Esophagus muscularis mucosa (tissue), 4 donors: ENCODE measurements around the gene IFIT3. TPM values are rescaled to one million over a fixed set of nuclear protein-coding genes. Genes with fewer than 3 reads are reported as not detected.
"Not testable (repeated sequence)": the region's sequence is repeated elsewhere in the genome, so short reads cannot be mapped to it uniquely, and the experiment has no call there.

Experiments used
- DNase-seq: peaks from one replicate; pipeline ENCODE4 v3.0.0-alpha.2; 2017; ENCODE audit errors: extremely low spot score
- H3K27ac ChIP-seq, 4 donors: fragments of 200-600 bp; sonication (generic); replicated peaks in 1 of 4; 1 replicate in 3 of 4; 2 replicates in 1 of 4; pipeline ENCODE4 v1.5.1; 2016 to 2019; ENCODE audit warnings: mild to moderate bottlenecking in 1 of 4
- H3K27me3 ChIP-seq, 4 donors: fragments of 200-600 bp; sonication (generic); one replicate each; pipeline versions ENCODE4 v1.5.1 to v1.6.0; 2016 to 2019
- H3K36me3 ChIP-seq, 4 donors: fragments of 200-600 bp; sonication (generic); one replicate each; pipeline ENCODE4 v1.5.1; 2016 to 2019
- H3K4me1 ChIP-seq, 4 donors: fragments of 200-600 bp; sonication (generic); one replicate each; pipeline ENCODE4 v1.5.1; 2016 to 2019
- H3K4me3 ChIP-seq, 4 donors: fragments of 200-600 bp; sonication (generic); 1 replicate in 2 of 4; 2 replicates in 2 of 4; pipeline ENCODE4 v1.5.1; 2016 to 2019; ENCODE audit warnings: mild to moderate bottlenecking in 4 of 4, moderate library complexity in 1 of 4
- H3K9me3 ChIP-seq, 4 donors: fragments of 200-600 bp; sonication (generic); 1 replicate in 3 of 4; 2 replicates in 1 of 4; pipeline ENCODE4 v1.5.1; 2016 to 2019
- EP300 ChIP-seq: sonication (generic); formaldehyde crosslinking; IDR thresholded peaks from one replicate; pipeline ENCODE4 v1.6.1; 2017; ENCODE audit warnings: antibody characterized with exemption
- POLR2A ChIP-seq: fragments of 450-650 bp; IDR thresholded peaks from one replicate; pipeline ENCODE4 v1.6.1; 2017; ENCODE audit warnings: antibody characterized with exemption, moderate library complexity, mild to moderate bottlenecking, low read depth
- POLR2AphosphoS5 ChIP-seq, 2 donors: sonication (generic); formaldehyde crosslinking; IDR thresholded peaks; one replicate each; pipeline ENCODE4 v1.6.1; 2017; ENCODE audit warnings: antibody characterized with exemption in 2 of 2
- WGBS: methylation state at CpG from one replicate; pipeline ENCODE4 v1.1.5; 2018; 5-methylcytosine and 5-hydroxymethylcytosine counted together
- intact Hi-C: fragments of 100-400 bp; cut with DNase I; formaldehyde crosslinking; loops from one replicate; pipeline ENCODE4 v1.15.1; 2023
- total RNA-seq, 4 donors: library from RNA; depleted of rRNA; stranded (reverse); fragments of >200 nt; gene quantifications; one replicate each; pipeline versions ENCODE4 v1.1.0 to v1.2.1, GENCODE V29; 2016
- TF ChIP-seq, protein P1 (sequence below), 3 experiments: fragments of 200-600 bp in 2 of 3; fragments of 450-650 bp in 1 of 3; sonication (generic) in 2 of 3; IDR thresholded peaks; one replicate each; pipeline ENCODE4 v1.5.1; 2017 to 2019; ENCODE audit warnings: antibody characterized with exemption in 3 of 3, mild to moderate bottlenecking in 2 of 3, moderate library complexity in 1 of 3

IFIT3 gene
- total RNA-seq, 4 donors from 2014 or later, result 7.8 to 9.8 (median 8.8) TPM

DNA sequence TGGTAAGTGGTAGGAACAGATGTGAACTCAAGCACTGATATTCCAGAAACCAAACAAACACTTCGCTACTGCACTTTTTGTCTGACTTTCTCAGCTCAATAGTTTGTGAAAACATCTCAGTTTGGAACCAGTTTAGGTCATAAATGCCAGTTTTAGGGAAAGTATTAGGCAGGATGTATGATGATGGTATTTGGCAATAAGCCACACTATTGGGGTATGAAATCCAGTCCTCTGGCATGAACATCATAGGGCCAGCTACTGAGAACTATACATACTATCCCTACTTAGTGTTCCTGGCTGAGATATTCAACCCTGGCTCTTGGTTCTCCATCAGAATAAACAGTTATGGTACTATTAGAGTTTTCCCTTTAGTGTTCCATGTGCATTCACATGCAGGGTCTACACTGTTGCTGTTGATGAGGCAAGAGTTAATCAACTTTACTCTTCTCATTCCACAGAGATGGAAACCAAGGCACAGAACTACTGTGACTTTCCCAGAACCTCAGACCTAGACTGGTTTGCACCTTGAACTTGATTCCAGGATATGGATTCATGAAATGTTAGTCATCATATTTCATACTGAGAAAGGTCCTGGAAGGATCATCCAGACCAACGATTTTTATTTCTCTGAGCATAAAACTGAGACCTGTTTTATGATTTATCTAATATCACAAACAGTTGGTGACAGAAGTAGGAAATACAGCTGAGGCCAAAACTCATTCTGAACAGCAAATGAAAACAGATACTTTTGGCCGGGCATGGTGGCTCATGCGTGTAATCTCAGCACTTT lies 46.0 kb upstream of the IFIT3 start:
- TF ChIP-seq POLR2AphosphoS5 (IDR thresholded peaks at IDR 0.05) (no peak), EP300 (no peak), POLR2A (no peak)
- TF ChIP-seq, protein P1, sequence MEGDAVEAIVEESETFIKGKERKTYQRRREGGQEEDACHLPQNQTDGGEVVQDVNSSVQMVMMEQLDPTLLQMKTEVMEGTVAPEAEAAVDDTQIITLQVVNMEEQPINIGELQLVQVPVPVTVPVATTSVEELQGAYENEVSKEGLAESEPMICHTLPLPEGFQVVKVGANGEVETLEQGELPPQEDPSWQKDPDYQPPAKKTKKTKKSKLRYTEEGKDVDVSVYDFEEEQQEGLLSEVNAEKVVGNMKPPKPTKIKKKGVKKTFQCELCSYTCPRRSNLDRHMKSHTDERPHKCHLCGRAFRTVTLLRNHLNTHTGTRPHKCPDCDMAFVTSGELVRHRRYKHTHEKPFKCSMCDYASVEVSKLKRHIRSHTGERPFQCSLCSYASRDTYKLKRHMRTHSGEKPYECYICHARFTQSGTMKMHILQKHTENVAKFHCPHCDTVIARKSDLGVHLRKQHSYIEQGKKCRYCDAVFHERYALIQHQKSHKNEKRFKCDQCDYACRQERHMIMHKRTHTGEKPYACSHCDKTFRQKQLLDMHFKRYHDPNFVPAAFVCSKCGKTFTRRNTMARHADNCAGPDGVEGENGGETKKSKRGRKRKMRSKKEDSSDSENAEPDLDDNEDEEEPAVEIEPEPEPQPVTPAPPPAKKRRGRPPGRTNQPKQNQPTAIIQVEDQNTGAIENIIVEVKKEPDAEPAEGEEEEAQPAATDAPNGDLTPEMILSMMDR (IDR thresholded peaks at IDR 0.05), result no peak
- Histone ChIP-seq H3K9me3 (no peaks in the 10 kb centered on the region), H3K4me1 (peaks cover 48 to 55% (median 53%) of the 10 kb centered on the region in 4 donors), H3K27me3 (no peaks in the 10 kb centered on the region), H3K27ac (no peak overlapping the region), H3K36me3 (no peaks in the 10 kb centered on the region), H3K4me3 (no peak overlapping the region)
- no peak for DNase-seq
- 83% methylated on average over 4 of the region's 4 CpGs for WGBS
- intact Hi-C loops, result no loop called here

DNA sequence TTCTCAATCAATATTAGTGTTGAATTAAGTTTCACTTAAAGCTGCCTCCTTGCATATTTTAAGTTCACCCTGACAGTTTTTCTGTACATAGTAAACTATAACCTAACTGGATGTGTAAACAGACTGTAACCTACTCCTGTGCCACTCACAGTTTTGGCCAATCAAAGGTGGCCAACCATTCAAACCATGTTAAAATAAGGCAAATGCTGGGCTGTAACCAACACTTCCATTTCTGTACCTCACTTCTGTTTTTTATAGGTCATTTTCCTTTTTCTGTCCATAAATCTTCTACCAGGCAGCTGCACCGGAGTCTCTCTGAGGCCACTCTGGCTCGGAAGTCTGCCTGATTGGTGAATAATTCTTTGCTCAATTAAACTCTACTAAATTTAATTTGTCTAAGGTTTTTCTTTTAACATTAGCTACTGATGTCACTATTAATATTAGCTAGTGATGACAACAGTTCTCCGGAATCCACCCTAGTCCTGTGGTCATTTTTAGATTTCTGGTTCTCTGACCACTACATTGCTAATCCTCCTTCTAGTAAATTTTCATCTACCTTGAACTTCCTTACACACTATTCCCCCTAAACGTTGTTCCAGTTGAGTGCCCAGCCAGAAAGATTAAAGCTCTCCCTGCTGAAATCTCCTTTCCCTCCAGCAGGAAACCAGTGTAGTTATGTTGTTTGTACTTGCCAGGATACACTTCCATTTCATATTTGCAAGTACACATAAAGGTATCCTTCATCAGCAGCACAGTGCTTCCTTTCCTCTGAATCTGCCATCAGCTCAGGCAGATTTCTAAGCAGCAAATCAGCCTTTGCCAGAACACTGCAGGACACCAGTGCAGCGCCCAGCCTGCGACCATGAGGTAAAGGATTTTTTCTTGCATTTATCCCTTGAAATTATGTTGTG lies 44.5 kb upstream of the IFIT3 start:
- Histone ChIP-seq H3K4me1 (peaks cover 38 to 44% (median 40%) of the 10 kb centered on the region in 4 donors), H3K9me3 (no peaks in the 10 kb centered on the region), H3K36me3 (no peaks in the 10 kb centered on the region), H3K4me3 (peak overlapping the region; percentile 27 to 42 (median 34)), H3K27me3 (no peaks in the 10 kb centered on the region), H3K27ac (peak overlapping the region; percentile 79 to 86 (median 81))
- TF ChIP-seq POLR2AphosphoS5 (IDR thresholded peaks at IDR 0.05) (no peak), POLR2A (no peak), EP300 (no peak)
- TF ChIP-seq, protein P1 (IDR thresholded peaks at IDR 0.05), result no peak
- DNase-seq, result no peak
- intact Hi-C loops, result no loop called here
- WGBS, result 15% methylated on average over 6 of the region's 6 CpGs

DNA sequence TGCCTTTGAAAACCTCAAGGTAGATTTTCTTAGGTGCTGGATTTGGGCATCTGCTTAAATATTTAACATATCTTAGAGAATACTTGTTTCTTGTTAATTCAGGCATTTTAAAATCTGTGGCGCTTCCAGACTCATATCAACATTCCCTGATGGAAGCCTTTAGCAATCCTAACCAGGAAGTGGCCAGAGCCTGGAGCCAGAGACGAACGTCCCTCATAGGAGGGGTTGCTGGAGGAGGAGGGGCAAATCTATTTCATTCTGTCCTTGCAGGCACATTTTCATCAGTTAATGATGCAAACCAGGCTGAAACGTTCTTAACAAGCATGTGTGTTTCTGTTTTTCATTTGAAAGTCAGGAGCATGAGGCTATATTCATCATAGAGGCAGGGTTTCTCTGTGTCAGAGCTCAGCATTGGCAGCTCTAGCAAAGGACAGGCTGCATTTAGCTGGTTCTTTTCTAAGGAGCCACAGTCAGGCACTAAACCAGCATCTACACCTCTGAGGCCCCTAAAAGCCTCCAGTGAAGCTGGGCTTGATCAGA lies 43.8 kb upstream of the IFIT3 start:
- H3K27ac ChIP-seq, result peak overlapping the region; percentile 79 to 86 (median 81)
- peak overlapping the region; percentile 27 to 42 (median 34) for H3K4me3 ChIP-seq
- intact Hi-C loops, result no loop called here
- H3K9me3 ChIP-seq, result no peaks in the 10 kb centered on the region
- WGBS, result 15% methylated on average over 4 of the region's 4 CpGs
- DNase-seq, result no peak
- H3K36me3 ChIP-seq, result no peaks in the 10 kb centered on the region
- H3K4me1 ChIP-seq, result peaks cover 31 to 36% (median 33%) of the 10 kb centered on the region in 4 donors
- TF ChIP-seq, protein P1 (IDR thresholded peaks at IDR 0.05), result no peak
- peak; percentile 67 to 76 for TF ChIP-seq POLR2AphosphoS5 (IDR thresholded peaks at IDR 0.05)
- no peaks in the 10 kb centered on the region for H3K27me3 ChIP-seq

DNA sequence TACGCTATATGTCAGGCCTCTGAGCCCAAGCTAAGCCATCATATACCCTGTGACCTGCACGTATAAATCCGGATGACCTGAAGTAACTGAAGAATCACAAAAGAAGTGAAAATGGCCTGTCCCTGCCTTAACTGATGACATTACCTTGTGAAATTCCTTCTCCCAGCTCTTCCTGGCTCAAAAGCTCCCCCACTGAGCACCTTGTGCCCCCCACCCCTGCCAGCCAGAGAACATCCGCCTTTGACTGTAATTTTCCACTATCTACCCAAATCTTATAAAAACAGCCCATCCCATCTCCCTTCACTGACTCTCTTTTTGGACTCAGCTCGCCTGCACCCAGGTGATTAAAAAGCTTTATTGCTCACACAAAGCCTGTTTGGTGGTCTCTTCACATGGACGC lies 43.1 kb upstream of the IFIT3 start:
- H3K27me3 ChIP-seq, H3K9me3 ChIP-seq, DNase-seq, H3K4me3 ChIP-seq, intact Hi-C loops, H3K36me3 ChIP-seq: not testable (repeated sequence)
- Histone ChIP-seq H3K27ac (peak overlapping the region; percentile 79 to 86 (median 81)), H3K4me1 (peaks cover 24 to 29% (median 26%) of the 10 kb centered on the region in 4 donors)
- WGBS, result 92% methylated on average over 6 of the region's 6 CpGs

DNA sequence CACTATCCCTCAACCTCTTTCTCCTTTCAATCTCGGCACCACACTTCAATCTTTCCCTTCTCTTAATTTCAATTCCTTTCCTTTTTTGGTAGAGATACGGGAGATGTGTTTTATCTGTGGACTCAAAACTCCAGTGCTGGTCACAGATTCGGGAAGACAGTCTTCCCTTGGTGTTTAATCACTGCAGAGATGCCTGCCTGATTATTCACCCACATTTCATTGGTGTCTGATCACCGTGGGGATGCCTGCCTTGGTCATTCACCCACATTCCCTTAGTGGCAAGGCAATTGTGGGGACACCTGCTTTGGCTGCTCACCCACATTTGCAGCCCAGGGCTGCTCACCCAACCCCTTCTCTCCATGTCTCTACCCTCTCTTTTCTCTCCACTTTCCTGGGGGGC lies 42.5 kb upstream of the IFIT3 start:
- intact Hi-C loops, DNase-seq, H3K27me3 ChIP-seq, H3K36me3 ChIP-seq, H3K9me3 ChIP-seq, H3K4me3 ChIP-seq: not testable (repeated sequence)
- Histone ChIP-seq H3K4me1 (peaks cover 22 to 29% (median 26%) of the 10 kb centered on the region in 4 donors), H3K27ac (peak overlapping the region in 3 of 4 donors; percentile 79 to 83 (median 79))
- 72% methylated on average over 4 of the region's 4 CpGs for WGBS
